Endothelial cell of umbilical vein (primary cell): Measurements from ENCODE around the gene ATG14. TPM values are rescaled to one million over a fixed set of nuclear protein-coding genes. Genes with fewer than 3 reads are reported as not detected.

Experiments used
- BruUV-seq: library from RNA; stranded (reverse); fragments of 400-500 nt; replicated peaks from 2 replicates; lab custom pipeline; 2021; lab: Mats Ljungman, UMichigan
- CTCF ChIA-PET: fragments of 300-600, 350-600 bp; sonication (Branson Sonifier 250); formaldehyde crosslinking; loops from one replicate; lab custom pipeline; 2021; ENCODE audit warnings: antibody characterized with exemption, inconsistent platforms; lab: Charles Lee
- POLR2A ChIA-PET: fragments of 300-600, 350-600 bp; sonication (Branson Sonifier 250); formaldehyde crosslinking; loops from one replicate; lab custom pipeline; 2021; ENCODE audit warnings: antibody characterized with exemption, inconsistent platforms; lab: Charles Lee
- DNase-seq: peaks from one replicate; pipeline ENCODE4 v3.0.0-alpha.2; 2011; ENCODE audit warnings: low read depth, low spot score
- FAIRE-seq: peaks from 2 replicates; lab custom pipeline; 2011; peaks lifted over from hg19 to GRCh38; lab: Jason Lieb, UNC
- H2AFZ ChIP-seq: 2 replicates; pipeline ENCODE4 v1.6.0; 2012; ENCODE audit warnings: low read depth, low read length, control low read depth, inconsistent platforms
- H3K27ac ChIP-seq: 2 replicates; pipeline ENCODE4 v1.5.1; 2011; ENCODE audit warnings: low read depth, mild to moderate bottlenecking, control low read depth, low read length, moderate library complexity; ENCODE audit not compliant: insufficient read depth
- H3K27me3 ChIP-seq, 2 experiments: 2 replicates each; pipeline versions ENCODE4 v1.6.0 to v1.6.1; 2011; ENCODE audit warnings: low read length in 2 of 2, mixed read lengths in 1 of 2; ENCODE audit not compliant: control insufficient read depth in 2 of 2, insufficient read depth in 2 of 2
- H3K36me3 ChIP-seq, 2 experiments: 2 replicates in 1 of 2; 3 replicates in 1 of 2; pipeline ENCODE4 v1.5.1; 2011; ENCODE audit warnings: low read length in 2 of 2, mild to moderate bottlenecking in 1 of 2, moderate library complexity in 1 of 2; ENCODE audit not compliant: control insufficient read depth in 2 of 2, insufficient read depth in 2 of 2; ENCODE audit errors: extremely low read depth in 1 of 2
- H3K4me1 ChIP-seq: 3 replicates; pipeline ENCODE4 v1.5.1; 2011; ENCODE audit warnings: mild to moderate bottlenecking, low read length; ENCODE audit not compliant: control insufficient read depth, insufficient read depth; ENCODE audit errors: extremely low read depth
- H3K4me2 ChIP-seq: 2 replicates; pipeline ENCODE4 v1.6.1; 2011; ENCODE audit warnings: low read length, control low read depth, mixed read lengths; ENCODE audit not compliant: insufficient read depth
- H3K4me3 ChIP-seq, 3 experiments: fragments of 200-600 bp in 1 of 3; sonication (generic), shearing (Covaris generic) in 1 of 3; replicated peaks in 1 of 3; 2 replicates each; pipeline ENCODE4 v1.5.1; 2011 to 2016; ENCODE audit warnings: control low read depth in 3 of 3, low read length in 3 of 3, mild to moderate bottlenecking in 2 of 3, inconsistent platforms in 1 of 3, low read depth in 1 of 3, moderate library complexity in 1 of 3; ENCODE audit not compliant: insufficient read depth in 1 of 3
- H3K79me2 ChIP-seq: 2 replicates; pipeline ENCODE4 v1.6.0; 2012; ENCODE audit warnings: low read length, inconsistent platforms; ENCODE audit not compliant: control insufficient read depth, insufficient read depth
- H3K9ac ChIP-seq: replicated peaks from 2 replicates; pipeline ENCODE3; 2011; ENCODE audit warnings: low read length, control low read depth; ENCODE audit not compliant: insufficient read depth; ENCODE audit errors: extremely low read depth
- H3K9me1 ChIP-seq: replicated peaks from 3 replicates; pipeline ENCODE4 v1.6.0; 2011; ENCODE audit warnings: mild to moderate bottlenecking, low read length; ENCODE audit not compliant: control insufficient read depth, insufficient read depth; ENCODE audit errors: extremely low read depth
- H3K9me3 ChIP-seq: replicated peaks from 2 replicates; pipeline ENCODE4 v1.5.1; 2012; ENCODE audit warnings: low read length, inconsistent platforms; ENCODE audit not compliant: control insufficient read depth, insufficient read depth
- H4K20me1 ChIP-seq: replicated peaks from 2 replicates; pipeline ENCODE3; 2011; ENCODE audit warnings: mild to moderate bottlenecking, low read length; ENCODE audit not compliant: control insufficient read depth, insufficient read depth; ENCODE audit errors: extremely low read depth
- EZH2 ChIP-seq: IDR thresholded peaks from 2 replicates; pipeline ENCODE4 v1.6.1; 2012; ENCODE audit warnings: borderline replicate concordance, low read depth, mild to moderate bottlenecking, moderate library complexity, low read length, inconsistent platforms; ENCODE audit not compliant: severe bottlenecking
- FOS ChIP-seq: IDR thresholded peaks from 2 replicates; pipeline ENCODE4 v1.6.1; 2011; ENCODE audit warnings: mild to moderate bottlenecking, low read length, moderate library complexity, borderline replicate concordance; ENCODE audit not compliant: insufficient read depth
- GATA2 ChIP-seq: IDR thresholded peaks from 2 replicates; pipeline ENCODE4 v1.7.0; 2011; ENCODE audit warnings: low read depth, mild to moderate bottlenecking, moderate library complexity, mixed read lengths, low read length; ENCODE audit not compliant: insufficient read length, insufficient read depth
- JUN ChIP-seq: IDR thresholded peaks from 2 replicates; pipeline ENCODE4 v1.6.1; 2011; ENCODE audit warnings: borderline replicate concordance, low read depth; ENCODE audit not compliant: insufficient read length, insufficient read depth
- MYC ChIP-seq: IDR thresholded peaks from one replicate; pipeline ENCODE4 v1.6.1; 2011; ENCODE audit warnings: mild to moderate bottlenecking, low read depth, low read length
- POLR2A ChIP-seq: IDR thresholded peaks from 2 replicates; pipeline ENCODE4 v1.6.1; 2012; ENCODE audit warnings: low read depth, mild to moderate bottlenecking, control low read depth, low read length
- POLR2AphosphoS5 ChIP-seq: IDR thresholded peaks from 2 replicates; pipeline ENCODE4 v1.6.1; 2012; ENCODE audit warnings: low read depth, mild to moderate bottlenecking, control low read depth, low read length, moderate library complexity; ENCODE audit not compliant: insufficient read depth
- dilution Hi-C: fragments of 300-500 bp; cut with MboI; formaldehyde crosslinking; loops from one replicate; pipeline ENCODE4 v1.15.0; 2019; ENCODE audit warnings: low sequenced_read_pairs; ENCODE audit not compliant: extremely low pct_ligation_motif_present
- intact Hi-C: fragments of 100-400 bp; cut with micrococcal nuclease; formaldehyde crosslinking; loops from one replicate; pipeline ENCODE4 v1.10.0; 2022
- polyA plus RNA-seq, 4 experiments: library from polyadenylated mRNA; depleted of rRNA in 3 of 4; stranded (reverse) in 3 of 4; unstranded in 1 of 4; fragments of >200 nt; gene quantifications; 2 replicates each; pipeline versions ENCODE4 v1.2.1 to v1.2.3, GENCODE V29; 2011 to 2012; ENCODE audit warnings: missing spikeins in 1 of 4
- total RNA-seq: library from RNA; stranded (reverse); gene quantifications from 2 replicates; pipeline ENCODE4 v1.2.3, GENCODE V29; 2021
- TF ChIP-seq, protein P1 (sequence below), 2 donors: IDR thresholded peaks; 1 replicate in 1 of 2; 2 replicates in 1 of 2; pipeline ENCODE4 v1.5.1; 2011; ENCODE audit warnings: low read length in 2 of 2, mild to moderate bottlenecking in 2 of 2, moderate library complexity in 2 of 2, control low read depth in 1 of 2, inconsistent platforms in 1 of 2, low read depth in 1 of 2; ENCODE audit not compliant: insufficient read depth in 1 of 2; ENCODE audit errors: extremely low read depth in 1 of 2
- TF ChIP-seq, protein P2 (sequence below): IDR thresholded peaks from 2 replicates; pipeline ENCODE4 v1.6.1; 2011; ENCODE audit not compliant: insufficient read depth, insufficient read length

Gene ATG14
- total and polyA plus RNA-seq, 2 donors (not counting 3 experiments of a cell fraction or from before 2014, with no cell fraction given): 5.9 to 10.0 TPM

DNA sequence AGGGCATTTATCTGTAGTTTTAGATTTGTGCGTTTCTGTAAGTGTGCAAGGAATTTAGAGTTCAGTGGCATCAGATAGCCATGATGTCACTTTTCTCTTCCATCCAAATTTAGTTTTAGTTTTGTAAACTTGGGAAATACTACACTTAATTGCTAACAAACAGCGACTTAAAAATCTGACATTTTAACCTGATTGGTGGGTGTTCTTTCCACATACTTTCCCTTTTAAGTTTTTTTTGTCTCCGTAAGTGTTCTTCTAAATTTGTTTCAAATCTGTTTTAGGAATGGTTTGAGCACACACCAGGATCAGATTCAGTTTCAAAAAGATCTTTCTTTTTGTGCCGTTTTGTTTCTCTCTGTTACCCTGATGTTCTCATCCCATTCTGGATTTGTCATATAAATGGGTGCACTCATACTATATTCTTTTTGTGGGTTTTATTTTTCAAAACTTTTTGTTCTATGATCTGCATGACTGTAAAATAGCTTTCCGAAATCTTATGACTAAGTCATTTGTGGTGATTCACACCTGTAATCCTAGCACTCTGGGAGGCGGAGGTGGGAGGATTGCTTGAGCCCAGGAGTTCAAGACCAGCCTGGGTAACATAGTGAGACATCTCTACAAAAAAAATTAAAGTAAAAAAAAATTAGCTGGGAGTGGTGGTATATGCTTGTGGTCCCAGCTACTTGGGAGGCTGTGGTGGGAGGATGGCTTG is 81.5 kb downstream of the ATG14 start:
- no peak overlapping the region for H3K9ac ChIP-seq
- DNase-seq: no peak
- no peaks in the 10 kb centered on the region for H3K27me3 ChIP-seq
- H3K4me1 ChIP-seq: no peaks in the 10 kb centered on the region
- no peak overlapping the region for H3K4me3 ChIP-seq
- H3K9me1 ChIP-seq: no peaks in the 10 kb centered on the region
- BruUV-seq: no TSS peak
- dilution Hi-C loops: no loop called here
- intact Hi-C loops: no loop called here
- POLR2A ChIA-PET: no interaction called here
- no peaks in the 10 kb centered on the region for H3K9me3 ChIP-seq
- TF ChIP-seq JUN (no peak), POLR2AphosphoS5 (no peak), MYC (no peak), FOS (no peak), EZH2 (no peak), POLR2A (no peak), GATA2 (no peak)
- TF ChIP-seq, protein P1, sequence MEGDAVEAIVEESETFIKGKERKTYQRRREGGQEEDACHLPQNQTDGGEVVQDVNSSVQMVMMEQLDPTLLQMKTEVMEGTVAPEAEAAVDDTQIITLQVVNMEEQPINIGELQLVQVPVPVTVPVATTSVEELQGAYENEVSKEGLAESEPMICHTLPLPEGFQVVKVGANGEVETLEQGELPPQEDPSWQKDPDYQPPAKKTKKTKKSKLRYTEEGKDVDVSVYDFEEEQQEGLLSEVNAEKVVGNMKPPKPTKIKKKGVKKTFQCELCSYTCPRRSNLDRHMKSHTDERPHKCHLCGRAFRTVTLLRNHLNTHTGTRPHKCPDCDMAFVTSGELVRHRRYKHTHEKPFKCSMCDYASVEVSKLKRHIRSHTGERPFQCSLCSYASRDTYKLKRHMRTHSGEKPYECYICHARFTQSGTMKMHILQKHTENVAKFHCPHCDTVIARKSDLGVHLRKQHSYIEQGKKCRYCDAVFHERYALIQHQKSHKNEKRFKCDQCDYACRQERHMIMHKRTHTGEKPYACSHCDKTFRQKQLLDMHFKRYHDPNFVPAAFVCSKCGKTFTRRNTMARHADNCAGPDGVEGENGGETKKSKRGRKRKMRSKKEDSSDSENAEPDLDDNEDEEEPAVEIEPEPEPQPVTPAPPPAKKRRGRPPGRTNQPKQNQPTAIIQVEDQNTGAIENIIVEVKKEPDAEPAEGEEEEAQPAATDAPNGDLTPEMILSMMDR (IDR thresholded peaks at IDR 0.05; ENCODE audit: extremely low read depth in 1 of 2, insufficient read depth in 1 of 2, low read depth in 1 of 2, low read length in 2 of 2): no peak
- TF ChIP-seq, protein P2, sequence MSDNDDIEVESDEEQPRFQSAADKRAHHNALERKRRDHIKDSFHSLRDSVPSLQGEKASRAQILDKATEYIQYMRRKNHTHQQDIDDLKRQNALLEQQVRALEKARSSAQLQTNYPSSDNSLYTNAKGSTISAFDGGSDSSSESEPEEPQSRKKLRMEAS: no peak
- CTCF ChIA-PET: interaction anchor here (0.9 to 2.7 kb wide), 4 partner anchors 10 to 84 kb away, joined by 3 to 6 read pairs (median 3); no protein-coding TSS in a partner anchor
- H4K20me1 ChIP-seq: peaks cover 3% of the 10 kb centered on the region
- H3K27ac ChIP-seq: no peak overlapping the region
- H3K4me2 ChIP-seq: no peak overlapping the region
- FAIRE-seq: no peak
- peaks cover 10% of the 10 kb centered on the region for H3K79me2 ChIP-seq
- no peak overlapping the region for H2AFZ ChIP-seq
- no peaks in the 10 kb centered on the region for H3K36me3 ChIP-seq
